Naive thymus-derived CD4-positive, alpha-beta T cell (primary cell): ENCODE results near the gene COL6A1. TPM values are rescaled to one million over a fixed set of nuclear protein-coding genes. Genes with fewer than 3 reads are reported as not detected.

Experiments
- ATAC-seq: fragments of 150-1000 bp; cut with Tn5 transposase; 2 replicates; pipeline ENCODE4 v1.10.0; 2021; ENCODE audit warnings: mild to moderate bottlenecking, moderate library complexity
- CTCF ChIA-PET: fragments of 350-600 bp; sonication (Branson Sonifier 250); formaldehyde crosslinking; loops from one replicate; lab custom pipeline; 2021; ENCODE audit warnings: antibody characterized with exemption; lab: Charles Lee
- POLR2A ChIA-PET: fragments of 350-600 bp; sonication (Branson Sonifier 250); formaldehyde crosslinking; loops from one replicate; lab custom pipeline; 2021; ENCODE audit warnings: antibody characterized with exemption, inconsistent platforms; lab: Charles Lee
- DNase-seq, 9 donors: peaks; one replicate each; pipeline versions ENCODE4 v3.0.0 to v3.0.0-alpha.2; 2020 to 2022; ENCODE audit warnings: mixed read lengths in 1 of 9
- H3K27ac ChIP-seq: one replicate; pipeline ENCODE4 v1.7.0; 2013; ENCODE audit warnings: mild to moderate bottlenecking, low read depth, low read length, moderate library complexity
- H3K27me3 ChIP-seq, 2 donors: one replicate each; pipeline ENCODE4 v1.7.0; 2013; ENCODE audit warnings: low read length in 2 of 2, mild to moderate bottlenecking in 2 of 2, moderate library complexity in 2 of 2; ENCODE audit not compliant: control insufficient read depth in 2 of 2, insufficient read depth in 2 of 2
- H3K36me3 ChIP-seq, 3 experiments: 1 replicate in 2 of 3; 2 replicates in 1 of 3; pipeline ENCODE4 v1.7.0; 2013; ENCODE audit warnings: low read length in 3 of 3, mild to moderate bottlenecking in 3 of 3, moderate library complexity in 1 of 3; ENCODE audit not compliant: insufficient read depth in 3 of 3, control insufficient read depth in 2 of 3
- H3K4me1 ChIP-seq, 2 donors: one replicate each; pipeline ENCODE4 v1.7.0; 2013; ENCODE audit warnings: low read length in 2 of 2, mild to moderate bottlenecking in 2 of 2, moderate library complexity in 1 of 2; ENCODE audit not compliant: control insufficient read depth in 2 of 2, insufficient read depth in 2 of 2
- H3K4me3 ChIP-seq: 2 replicates; pipeline ENCODE4 v1.7.0; 2013; ENCODE audit warnings: mild to moderate bottlenecking, low read length
- H3K9me3 ChIP-seq, 3 experiments: 1 replicate in 2 of 3; 2 replicates in 1 of 3; pipeline ENCODE4 v1.7.0; 2013; ENCODE audit warnings: low read length in 3 of 3; ENCODE audit not compliant: control insufficient read depth in 2 of 3
- H3K27ac Mint-ChIP-seq, 9 donors: one replicate each; pipeline ENCODE4 v1.8.0; 2020 to 2022; ENCODE audit warnings: mixed read lengths in 9 of 9, mild to moderate bottlenecking in 8 of 9, moderate library complexity in 5 of 9, inconsistent platforms in 2 of 9
- H3K27me3 Mint-ChIP-seq, 5 donors: one replicate each; pipeline ENCODE4 v1.8.0; 2021 to 2022; ENCODE audit warnings: mixed read lengths in 5 of 5, mild to moderate bottlenecking in 1 of 5
- H3K36me3 Mint-ChIP-seq, 5 donors: one replicate each; pipeline ENCODE4 v1.8.0; 2020 to 2022; ENCODE audit warnings: mixed read lengths in 5 of 5, mild to moderate bottlenecking in 3 of 5, inconsistent platforms in 1 of 5
- H3K4me1 Mint-ChIP-seq, 7 donors: one replicate each; pipeline ENCODE4 v1.8.0; 2020 to 2022; ENCODE audit warnings: mixed read lengths in 7 of 7, mild to moderate bottlenecking in 3 of 7, inconsistent platforms in 1 of 7
- H3K4me3 Mint-ChIP-seq, 10 donors: one replicate each; pipeline ENCODE4 v1.8.0; 2020 to 2022; ENCODE audit warnings: mild to moderate bottlenecking in 10 of 10, mixed read lengths in 10 of 10, moderate library complexity in 6 of 10, inconsistent platforms in 2 of 10
- H3K9me3 Mint-ChIP-seq, 11 donors: one replicate each; pipeline ENCODE4 v1.8.0; 2020 to 2022; ENCODE audit warnings: mixed read lengths in 11 of 11, mild to moderate bottlenecking in 4 of 11, inconsistent platforms in 1 of 11, moderate library complexity in 1 of 11
- intact Hi-C, 2 donors: fragments of 100-400 bp; cut with micrococcal nuclease; formaldehyde crosslinking; loops; one replicate each; pipeline ENCODE4 v1.15.1; 2023
- polyA plus RNA-seq, 2 donors: library from polyadenylated mRNA; unstranded; fragments of 300-500 nt; fragmentation: Illumina TruSeq; gene quantifications; one replicate each; pipeline ENCODE4 v1.2.3, GENCODE V29; 2021
- total RNA-seq, 6 experiments: library from RNA in 5 of 6; stranded (reverse) in 5 of 6; gene quantifications; 1 replicate in 5 of 6; 2 replicates in 1 of 6; pipeline ENCODE4 v1.2.3 and lab custom pipeline; 2021 to 2026

COL6A1 gene
- total and polyA plus RNA-seq, 7 experiments from 2014 or later = 0.22 to 17.1 (median 6.0) TPM

DNA sequence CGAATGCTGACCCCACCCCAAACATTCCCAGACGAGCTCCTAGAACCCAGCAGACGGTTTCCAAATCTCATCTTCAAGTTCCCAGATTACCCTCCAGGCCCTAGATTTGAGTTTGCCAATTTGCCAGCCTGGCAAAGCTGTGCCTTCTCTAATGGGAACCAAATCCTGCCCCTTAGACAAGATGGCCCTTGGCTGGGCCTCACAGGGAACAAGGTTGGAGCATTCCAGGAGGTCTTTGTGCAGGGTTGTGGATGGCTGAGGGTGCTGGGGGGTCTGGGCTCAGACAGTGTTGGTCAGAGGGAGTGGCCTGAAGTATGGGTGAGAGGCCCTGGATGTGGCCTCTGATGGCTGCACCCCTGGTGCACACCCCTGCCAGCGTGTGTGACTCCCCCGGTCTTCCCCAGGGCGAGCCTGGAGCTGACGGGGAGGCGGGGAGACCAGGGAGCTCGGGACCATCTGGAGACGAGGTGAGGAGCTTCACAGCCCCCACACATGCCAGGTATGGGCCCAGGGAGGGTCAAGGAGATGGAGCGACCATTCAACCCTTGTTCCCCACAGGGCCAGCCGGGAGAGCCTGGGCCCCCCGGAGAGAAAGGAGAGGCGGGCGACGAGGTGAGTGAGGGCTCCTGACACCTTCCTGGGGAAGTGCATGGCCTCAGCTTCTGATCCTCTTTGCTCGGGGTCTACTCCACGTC, 10.2 kb downstream of the COL6A1 start:
- H3K9me3 Mint-ChIP-seq = no peaks in the 10 kb centered on the region
- H3K36me3 ChIP-seq = no peaks in the 10 kb centered on the region
- peak in 2 of 9 donors; percentile 4 to 15 for DNase-seq
- ATAC-seq = no peak
- H3K4me1 Mint-ChIP-seq = no peaks in the 10 kb centered on the region
- no peaks in the 10 kb centered on the region for H3K4me1 ChIP-seq
- H3K27ac ChIP-seq = no peak overlapping the region
- no peaks in the 10 kb centered on the region for H3K27me3 Mint-ChIP-seq
- no peak overlapping the region for H3K4me3 Mint-ChIP-seq
- CTCF ChIA-PET = no interaction called here
- POLR2A ChIA-PET = no interaction called here
- no peaks in the 10 kb centered on the region for H3K27me3 ChIP-seq
- H3K36me3 Mint-ChIP-seq = no peaks in the 10 kb centered on the region
- intact Hi-C loops = no loop called here
- H3K27ac Mint-ChIP-seq = no peak overlapping the region
- no peak overlapping the region for H3K4me3 ChIP-seq
- H3K9me3 ChIP-seq = no peaks in the 10 kb centered on the region

DNA sequence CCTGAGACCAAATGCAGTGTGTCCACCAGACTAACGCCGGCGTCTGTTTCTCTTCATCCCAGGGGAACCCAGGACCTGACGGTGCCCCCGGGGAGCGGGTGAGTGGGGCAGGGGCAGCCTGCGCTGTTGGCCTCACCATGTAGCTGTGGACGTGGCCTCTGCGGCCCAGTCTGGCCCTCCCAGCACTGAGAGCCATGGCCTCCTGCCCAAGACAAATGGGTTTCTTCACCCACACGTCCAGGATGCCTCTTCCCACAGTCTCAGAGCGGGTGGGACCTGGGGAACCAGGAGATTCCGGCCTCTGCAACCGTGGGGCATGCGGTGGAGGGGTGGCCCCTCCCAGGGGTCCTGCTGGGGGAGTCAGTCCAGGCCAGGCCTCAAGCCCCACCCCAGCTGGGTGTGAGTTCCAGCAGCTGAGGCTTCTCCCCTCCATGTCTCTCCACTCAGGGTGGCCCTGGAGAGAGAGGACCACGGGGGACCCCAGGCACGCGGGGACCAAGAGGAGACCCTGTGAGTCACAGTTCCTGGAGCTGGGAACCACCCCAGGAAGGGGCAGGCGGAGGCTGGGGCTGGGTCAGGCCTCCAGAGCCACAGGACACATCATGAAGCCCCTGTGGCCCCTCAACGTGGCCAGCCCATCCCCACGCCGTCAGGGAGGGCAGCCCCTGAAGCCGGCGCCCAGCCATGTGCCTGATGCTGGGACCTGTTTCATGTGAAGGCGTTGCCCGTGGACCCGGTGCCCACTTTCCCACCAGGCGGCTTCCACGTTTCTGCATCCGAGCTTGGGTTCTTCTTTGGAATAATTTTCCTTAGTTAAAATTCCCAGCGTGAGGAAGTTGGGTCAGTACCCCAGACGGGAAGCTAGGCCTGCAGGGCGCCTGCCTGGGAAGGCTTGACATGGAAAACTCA, 11.0 kb downstream of the COL6A1 start:
- CTCF ChIA-PET = no interaction called here
- POLR2A ChIA-PET = no interaction called here
- DNase-seq (peak in 3 of 9 donors; percentile 5 to 16 (median 6)), ATAC-seq (no peak)
- intact Hi-C loops = no loop called here
- Mint-ChIP-seq H3K4me3 (no peak overlapping the region), H3K36me3 (no peaks in the 10 kb centered on the region), H3K27me3 (no peaks in the 10 kb centered on the region), H3K27ac (no peak overlapping the region), H3K4me1 (no peaks in the 10 kb centered on the region), H3K9me3 (no peaks in the 10 kb centered on the region)
- Histone ChIP-seq H3K27ac (no peak overlapping the region), H3K36me3 (no peaks in the 10 kb centered on the region), H3K27me3 (no peaks in the 10 kb centered on the region), H3K4me3 (no peak overlapping the region), H3K4me1 (no peaks in the 10 kb centered on the region), H3K9me3 (no peaks in the 10 kb centered on the region)

DNA sequence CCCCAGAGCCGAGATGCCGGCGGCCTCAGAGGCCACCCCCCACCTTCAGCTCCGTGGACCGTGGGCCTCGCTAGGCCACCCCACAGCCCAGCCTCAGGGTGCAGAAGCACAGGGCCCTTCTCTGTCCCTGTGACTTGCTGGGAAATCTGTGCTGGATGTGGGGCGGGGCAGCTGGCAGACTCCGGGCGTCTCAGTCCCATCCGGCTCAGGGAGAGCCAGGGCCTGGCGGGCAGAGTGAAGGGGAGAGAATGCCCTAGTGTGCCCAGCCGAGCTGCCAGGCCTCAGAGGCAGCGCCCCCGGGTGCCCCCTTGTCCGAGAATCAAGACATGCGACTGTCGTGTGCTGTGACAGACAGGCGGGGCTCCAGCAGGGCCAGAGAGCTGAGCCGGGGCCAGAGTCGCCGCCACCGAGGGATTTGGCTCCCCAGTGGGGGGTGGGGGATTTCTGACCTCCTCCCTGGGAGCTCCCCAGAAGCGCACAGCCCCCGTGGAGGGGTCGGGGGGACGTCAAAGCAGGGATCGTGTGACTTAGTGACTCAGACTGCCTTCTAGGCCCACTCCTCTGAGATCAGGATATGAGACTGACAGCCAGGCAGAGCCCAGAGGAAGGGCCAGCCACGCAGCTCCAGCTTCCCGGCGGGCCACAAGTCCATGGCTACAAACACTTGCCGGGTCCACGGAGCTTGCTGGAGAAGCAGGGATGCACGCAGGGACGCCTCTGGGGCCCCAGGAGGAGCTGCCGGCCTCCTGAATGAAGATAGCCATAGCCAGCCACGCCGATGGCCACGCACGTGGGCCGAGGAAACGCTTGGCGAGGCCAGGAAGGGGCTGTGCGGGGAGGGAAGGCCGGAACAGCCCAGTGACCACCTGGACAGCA, 11.9 kb downstream of the COL6A1 start:
- ChIA-PET POLR2A (no interaction called here), CTCF (no interaction called here)
- Mint-ChIP-seq H3K4me1 (no peaks in the 10 kb centered on the region), H3K36me3 (no peaks in the 10 kb centered on the region), H3K4me3 (no peak overlapping the region), H3K27me3 (no peaks in the 10 kb centered on the region), H3K27ac (no peak overlapping the region), H3K9me3 (no peaks in the 10 kb centered on the region)
- no peak for ATAC-seq
- H3K9me3 ChIP-seq = no peaks in the 10 kb centered on the region
- no peak overlapping the region for H3K4me3 ChIP-seq
- peak in 3 of 9 donors; percentile 3 to 16 (median 4) for DNase-seq
- H3K36me3 ChIP-seq = no peaks in the 10 kb centered on the region
- H3K27me3 ChIP-seq = no peaks in the 10 kb centered on the region
- H3K4me1 ChIP-seq = no peaks in the 10 kb centered on the region
- no peak overlapping the region for H3K27ac ChIP-seq
- intact Hi-C loops = no loop called here

DNA sequence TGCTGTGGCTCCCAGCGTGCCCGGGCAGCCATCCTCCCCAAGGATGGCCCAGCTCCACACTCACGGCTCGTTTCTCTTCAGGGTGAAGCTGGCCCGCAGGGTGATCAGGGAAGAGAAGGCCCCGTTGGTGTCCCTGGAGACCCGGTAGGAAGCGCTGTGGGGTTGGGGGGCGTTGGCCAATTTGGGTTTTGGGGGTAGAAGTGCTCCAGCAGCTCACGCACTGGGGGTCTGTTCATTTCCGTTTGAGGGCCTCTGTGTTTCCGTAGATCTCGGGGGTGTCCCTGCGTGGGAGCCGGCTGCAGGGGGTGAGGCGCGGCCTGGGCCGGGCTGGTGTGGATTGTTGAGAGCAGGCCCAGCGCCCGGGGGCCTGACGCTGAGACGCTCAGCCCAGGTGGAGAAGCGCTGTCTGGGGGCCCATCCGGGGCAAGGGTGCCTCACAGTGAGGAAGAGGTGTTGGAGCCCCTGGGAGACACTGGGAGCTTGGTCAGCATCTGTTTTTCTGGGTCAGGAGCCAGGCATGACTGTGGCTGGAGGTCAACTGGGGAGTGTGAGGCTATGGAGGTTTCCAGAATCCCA, 12.6 kb downstream of the COL6A1 start:
- no peaks in the 10 kb centered on the region for H3K27me3 ChIP-seq
- Mint-ChIP-seq H3K9me3 (no peaks in the 10 kb centered on the region), H3K4me3 (no peak overlapping the region), H3K36me3 (no peaks in the 10 kb centered on the region), H3K27me3 (no peaks in the 10 kb centered on the region), H3K27ac (no peak overlapping the region), H3K4me1 (no peaks in the 10 kb centered on the region)
- ChIA-PET CTCF (no interaction called here), POLR2A (no interaction called here)
- H3K9me3 ChIP-seq = no peaks in the 10 kb centered on the region
- intact Hi-C loops = no loop called here
- H3K4me3 ChIP-seq = no peak overlapping the region
- peak in 3 of 9 donors; percentile 2 to 7 (median 5) for DNase-seq
- no peaks in the 10 kb centered on the region for H3K36me3 ChIP-seq
- H3K4me1 ChIP-seq = no peaks in the 10 kb centered on the region
- no peak overlapping the region for H3K27ac ChIP-seq
- ATAC-seq = no peak

DNA sequence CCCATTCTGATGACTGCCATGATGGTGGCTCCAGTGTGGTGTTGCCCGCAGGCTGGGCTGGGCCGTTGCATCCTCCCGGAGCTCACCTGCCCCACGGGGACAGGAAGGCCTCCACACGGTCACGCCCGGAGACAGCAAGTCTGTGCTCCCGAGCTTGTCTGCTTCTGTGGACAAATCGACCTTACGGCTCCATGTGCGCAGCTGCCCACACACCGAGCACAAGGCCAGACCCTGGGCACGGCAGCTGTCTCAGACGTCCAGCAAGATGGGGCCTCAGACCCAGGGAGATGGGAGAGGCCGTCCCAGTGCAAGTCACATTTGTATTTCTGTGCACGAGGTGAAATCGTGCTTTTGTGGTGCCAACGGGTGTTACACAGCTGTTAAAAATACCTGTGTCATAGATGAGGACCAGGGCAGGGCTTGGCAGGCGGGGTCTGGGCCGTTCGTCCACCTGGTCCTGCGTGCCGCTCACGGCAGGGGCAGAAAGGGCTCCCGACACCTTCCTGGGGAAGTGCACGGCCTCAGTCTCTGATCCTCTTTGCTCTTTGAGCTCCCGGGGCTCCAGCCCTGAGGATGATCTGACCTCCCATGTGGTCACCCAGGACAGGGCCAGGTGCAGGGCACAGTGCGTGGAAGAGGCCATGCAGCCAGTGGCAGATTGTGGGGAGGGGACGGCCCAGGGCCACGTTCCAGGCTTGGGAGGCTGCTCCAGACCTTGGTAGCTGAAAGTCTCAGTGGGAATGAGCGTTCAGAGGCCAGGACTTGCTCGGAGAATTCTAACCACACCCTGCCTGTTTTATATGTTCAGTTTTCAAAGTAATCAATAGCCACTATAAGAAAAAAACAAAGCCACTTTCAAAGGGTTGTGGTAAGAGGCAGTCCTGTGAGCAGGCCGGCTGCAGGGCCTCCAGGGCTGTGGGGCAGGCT, 13.5 kb downstream of the COL6A1 start:
- DNase-seq (peak in 3 of 9 donors; percentile 3 to 17 (median 5)), ATAC-seq (no peak)
- H3K27ac ChIP-seq = no peak overlapping the region
- H3K4me1 Mint-ChIP-seq = no peaks in the 10 kb centered on the region
- CTCF ChIA-PET = no interaction called here
- H3K27ac Mint-ChIP-seq = no peak overlapping the region
- H3K9me3 ChIP-seq = no peaks in the 10 kb centered on the region
- intact Hi-C loops = no loop called here
- no peak overlapping the region for H3K4me3 Mint-ChIP-seq
- no peak overlapping the region for H3K4me3 ChIP-seq
- no peaks in the 10 kb centered on the region for H3K27me3 ChIP-seq
- no peaks in the 10 kb centered on the region for H3K36me3 ChIP-seq
- POLR2A ChIA-PET = no interaction called here
- no peaks in the 10 kb centered on the region for H3K4me1 ChIP-seq
- H3K36me3 Mint-ChIP-seq = no peaks in the 10 kb centered on the region
- H3K27me3 Mint-ChIP-seq = no peaks in the 10 kb centered on the region
- peaks cover 0 to 3% (median 0%) of the 10 kb centered on the region in 11 donors for H3K9me3 Mint-ChIP-seq
